Measurements from ENCODE around the gene ADH6. TPM values are rescaled to one million over a fixed set of nuclear protein-coding genes. Genes with fewer than 3 reads are reported as not detected.

The ADH6 gene
- total and polyA plus RNA-seq, 2 of the 13 experiments (the other 11 are each of a cell fraction or from before 2014, with no cell fraction given), result 39.8 to 73.9 TPM

- TF ChIP-seq ZNF317 (CRISPR knock-in tag; IDR thresholded peaks at IDR 0.05) (peak; percentile 28; the same call in 1 of the 2 replicates), HOXA7 (CRISPR knock-in tag; IDR thresholded peaks at IDR 0.05) (no peak), ZNF891 (CRISPR knock-in tag; IDR thresholded peaks at IDR 0.05) (no peak), ZNF143 (CRISPR knock-in tag; IDR thresholded peaks at IDR 0.05) (no peak), ATF5 (CRISPR knock-in tag; IDR thresholded peaks at IDR 0.05; ENCODE audit: low read depth) (no peak), MLLT10 (CRISPR knock-in tag; IDR thresholded peaks at IDR 0.05) (no peak), ZNF513 (CRISPR knock-in tag; conservative IDR thresholded peaks at IDR 0.05) (no peak), CERS6 (CRISPR knock-in tag; IDR thresholded peaks at IDR 0.05) (no peak), TCF7L2 (IDR thresholded peaks at IDR 0.05; ENCODE audit: low read depth, low read length) (peak; percentile 100), CEBPG (CRISPR knock-in tag; IDR thresholded peaks at IDR 0.05) (peak; percentile 95), ZKSCAN5 (CRISPR knock-in tag; IDR thresholded peaks at IDR 0.05) (no peak), NR0B2 (CRISPR knock-in tag; IDR thresholded peaks at IDR 0.05) (no peak), SIN3B (IDR thresholded peaks at IDR 0.05; ENCODE audit: low read length) (no peak), ZNF552 (CRISPR knock-in tag; IDR thresholded peaks at IDR 0.05; ENCODE audit: borderline replicate concordance) (no peak), TCF7 (IDR thresholded peaks at IDR 0.05; ENCODE audit: low read depth) (peak; percentile 100), NFIB (CRISPR knock-in tag; IDR thresholded peaks at IDR 0.05; ENCODE audit: borderline replicate concordance) (no peak), YEATS2 (CRISPR knock-in tag; IDR thresholded peaks at IDR 0.05; ENCODE audit: borderline replicate concordance) (0 out of 2 replicates have a peak, but pooled peaks have one; percentile 20), ZBTB26 (CRISPR knock-in tag; IDR thresholded peaks at IDR 0.05; ENCODE audit: borderline replicate concordance) (no peak), ZNF672 (CRISPR knock-in tag; IDR thresholded peaks at IDR 0.05) (no peak), SMAD1 (CRISPR knock-in tag; IDR thresholded peaks at IDR 0.05; ENCODE audit: borderline replicate concordance, low read depth) (no peak), NR2F1 (CRISPR knock-in tag; IDR thresholded peaks at IDR 0.05) (peak; percentile 65 to 92), THAP8 (CRISPR knock-in tag; IDR thresholded peaks at IDR 0.05; ENCODE audit: borderline replicate concordance) (no peak), ZNF354B (CRISPR knock-in tag; IDR thresholded peaks at IDR 0.05) (no peak), SIN3A (IDR thresholded peaks at IDR 0.05; ENCODE audit: borderline replicate concordance, low read depth, low read length) (0 out of 2 replicates have a peak, but pooled peaks have one; percentile 64), ZNF768 (CRISPR knock-in tag; IDR thresholded peaks at IDR 0.05) (no peak)
Measured at GRCh38 chr4:99157478-99157935, 61.5 kb downstream of the ADH6 start (continued).

All from HepG2 (cell line).